Esophagus mucosa (tissue), 1 donor: ENCODE data around the gene DPT. TPM values are rescaled to one million over a fixed set of nuclear protein-coding genes. Genes with fewer than 3 reads are reported as not detected.

Experiments
- ATAC-seq: fragments of 200-7000 bp; cut with Tn5 transposase; one replicate; pipeline ENCODE4 v1.9.1; 2020
- total RNA-seq: library from RNA; stranded (reverse); gene quantifications from one replicate; pipeline ENCODE4 v1.2.4, GENCODE V29; 2023
- donor health status: DM: yes; HTN: yes; CAD: no.

The DPT gene
- total RNA-seq, 1 donor from 2014 or later, result 0.56 TPM

DNA sequence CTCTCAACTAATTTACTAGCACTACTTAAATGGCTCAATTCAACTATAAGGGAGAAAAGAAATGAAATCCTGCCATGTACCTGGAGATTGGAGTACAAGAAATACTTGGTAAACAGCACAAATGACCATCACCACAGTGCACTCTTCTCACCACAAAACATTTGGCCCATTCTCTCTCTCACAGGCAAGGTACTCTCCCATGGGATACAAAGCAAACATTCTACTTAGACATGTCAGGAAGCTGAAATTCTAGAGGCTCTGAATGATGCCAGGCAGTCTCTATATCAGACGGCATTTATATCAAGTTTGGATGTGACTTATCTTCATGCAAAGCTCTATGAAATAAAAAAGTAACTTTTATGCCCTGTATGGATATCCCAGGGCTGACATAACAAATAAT, 72.5 kb downstream of the DPT start:
- no peak for ATAC-seq

DNA sequence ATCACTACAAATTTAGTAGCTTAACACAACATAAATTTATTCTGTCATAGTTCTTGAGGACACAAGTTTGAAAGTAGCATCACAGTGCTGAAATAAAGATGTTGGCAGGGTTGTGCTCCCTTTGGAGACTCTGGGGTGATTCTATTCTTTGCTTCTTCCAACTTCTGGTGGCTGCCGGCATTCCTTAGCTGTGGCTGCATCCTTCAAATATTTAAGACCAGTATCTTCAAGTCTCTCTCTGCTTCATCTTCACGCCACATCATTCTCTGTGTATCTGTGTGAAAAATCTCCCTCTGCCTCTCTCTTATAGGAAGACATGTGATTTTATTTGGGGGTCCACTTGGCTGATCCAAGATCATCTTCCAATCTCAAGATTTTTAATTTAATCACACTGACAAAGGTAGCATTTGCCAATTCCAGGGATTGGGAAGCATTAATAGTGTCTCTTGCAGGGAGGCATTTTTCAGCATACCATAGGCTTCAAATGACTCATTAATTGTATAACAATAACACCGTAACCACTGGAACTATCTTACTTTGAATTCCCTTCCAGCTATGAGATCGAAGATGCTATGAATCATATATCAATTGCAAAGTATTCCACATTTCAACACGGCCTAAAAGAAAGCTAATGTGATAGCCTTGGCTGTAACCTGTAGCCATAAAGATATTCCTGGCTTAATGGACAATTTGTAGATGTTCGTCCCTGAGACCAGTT, 74.6 kb downstream of the DPT start:
- no peak for ATAC-seq

DNA sequence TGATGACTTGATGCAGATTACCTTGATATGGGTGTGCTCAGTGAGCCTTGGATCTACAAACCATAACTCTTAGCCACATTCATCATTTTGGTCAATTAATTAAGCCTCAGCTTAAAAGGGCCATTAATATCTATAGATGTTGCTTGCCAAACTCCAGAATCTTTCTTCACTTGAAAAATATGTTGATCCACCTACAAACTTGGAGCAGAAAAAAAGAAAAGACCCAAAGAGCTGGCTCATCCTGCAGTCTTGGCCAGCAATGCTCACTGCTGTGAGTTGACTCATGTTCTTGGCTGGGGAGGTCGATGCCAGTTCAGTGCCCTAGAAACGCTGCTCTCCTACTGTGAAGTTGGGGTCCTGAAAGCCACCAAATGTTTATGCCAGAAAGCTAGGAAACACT, 75.4 kb downstream of the DPT start:
- ATAC-seq, result no peak

DNA sequence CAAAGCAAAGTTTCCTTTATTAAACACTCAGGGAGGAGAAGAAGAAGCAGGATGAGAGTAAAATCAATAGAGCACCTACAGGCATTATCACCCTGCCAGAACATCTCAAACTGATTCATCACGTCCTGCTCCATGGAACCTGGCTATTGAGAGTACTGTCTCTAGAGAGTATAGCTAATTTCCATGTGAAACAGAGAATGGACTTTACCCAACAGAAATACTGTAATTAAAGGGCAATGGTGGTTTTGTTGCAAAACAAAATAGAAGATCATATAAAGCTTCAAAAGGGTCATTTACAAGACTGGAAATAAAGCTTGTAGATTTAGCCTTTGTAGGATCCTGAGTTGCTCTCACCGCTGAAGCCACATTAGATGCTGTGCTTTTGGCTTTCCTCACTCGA, 83.3 kb downstream of the DPT start:
- no peak for ATAC-seq

Other genes starting within 250 kb of the DPT start
- gene XCL2, start 185.2 kb downstream of the DPT start, total RNA-seq, result not detected
- gene XCL1, start 152.6 kb downstream of the DPT start, total RNA-seq, result not detected